ENCODE measurements around the gene PIP5K1A. TPM values are rescaled to one million over a fixed set of nuclear protein-coding genes. Genes with fewer than 3 reads are reported as not detected.
A peak's percentile ranks its signal among the peaks of the same experiment; 100 is the strongest.
"Not testable (repeated sequence)": the region's sequence is repeated elsewhere in the genome, so short reads cannot be mapped to it uniquely, and the experiment has no call there.

The PIP5K1A gene
- total RNA-seq, 3 donors from 2014 or later: 98.5 to 110 (median 100) TPM

- no peaks in the 10 kb centered on the region for H3K9me3 Mint-ChIP-seq
- H3K4me3 Mint-ChIP-seq: no peak overlapping the region
- H3K36me3 Mint-ChIP-seq (ENCODE audit: insufficient read depth): peaks cover 20% of the 10 kb centered on the region
- ATAC-seq (peak; percentile 47 to 49), DNase-seq (peak; percentile 56)
- H3K4me1 Mint-ChIP-seq (ENCODE audit: low read depth): peaks cover 17% of the 10 kb centered on the region
- no peaks in the 10 kb centered on the region for H3K27me3 Mint-ChIP-seq (ENCODE audit: low read depth)
Observed at GRCh38 chr1:151251656-151252470, 53.5 kb downstream of the PIP5K1A start.

DNA sequence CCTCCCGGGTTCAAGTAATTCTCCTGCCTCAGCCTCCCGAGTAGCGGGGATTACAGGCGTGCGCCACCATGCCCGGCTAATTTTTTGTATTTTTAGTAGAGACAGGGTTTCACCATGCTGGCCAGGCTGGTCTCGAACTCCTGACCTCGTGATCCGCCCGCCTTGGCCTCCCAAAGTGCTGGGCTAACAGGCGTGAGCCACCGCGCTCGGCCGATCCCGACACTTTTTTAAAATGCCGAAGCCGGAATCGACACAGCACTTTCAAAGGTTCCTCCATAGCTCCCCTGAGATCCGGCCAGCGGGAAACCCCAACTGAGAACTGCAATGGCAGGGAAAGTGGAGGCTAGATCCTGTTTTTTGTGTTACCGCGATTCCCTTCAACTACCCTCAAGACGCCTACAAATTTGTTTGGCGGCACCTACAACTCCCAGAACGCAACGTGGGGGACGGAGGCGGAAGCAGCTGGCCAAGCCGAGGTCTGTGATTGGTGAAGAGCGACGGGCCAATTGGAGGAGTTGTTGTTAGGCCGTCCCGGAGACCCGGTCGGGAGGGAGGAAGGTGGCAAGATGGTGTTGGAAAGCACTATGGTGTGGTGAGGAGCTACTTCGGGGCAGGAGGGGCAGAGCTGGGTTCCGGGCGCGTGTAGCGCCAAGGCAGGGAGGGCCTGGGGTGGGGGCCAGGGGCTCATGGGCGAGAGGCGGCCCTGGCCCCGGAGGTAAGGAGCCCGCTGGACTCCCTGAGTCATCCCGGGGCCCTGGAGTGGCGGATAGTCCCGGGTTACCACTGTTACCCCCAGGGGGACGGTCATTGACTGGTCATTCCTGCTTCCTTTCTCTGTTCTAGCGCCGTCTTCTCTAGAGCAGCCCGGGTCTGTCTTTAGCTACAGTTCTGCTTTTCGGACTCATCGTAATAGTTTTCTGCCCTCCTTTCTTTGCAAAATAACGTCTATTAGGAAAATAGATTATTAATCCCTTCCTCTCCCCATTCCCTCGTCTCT is 56.2 kb downstream of the PIP5K1A start, which contains the start of gene PSMD4:
Gene PSMD4, plus strand, starts transcription at position 518 of the 997 bp plus-strand sequence. Its CDS starts 49 bp downstream, at position 567.
- Mint-ChIP-seq H3K4me1 (ENCODE audit: low read depth) (peaks cover 32% of the 10 kb centered on the region), H3K27me3 (ENCODE audit: low read depth) (no peaks in the 10 kb centered on the region), H3K4me3 (peak within 1 kb of the TSS; percentile 96), H3K9me3 (no peaks in the 10 kb centered on the region), H3K36me3 (ENCODE audit: insufficient read depth) (peaks cover 9% of the 10 kb centered on the region)
- DNase-seq: peak; percentile 89
- ATAC-seq: peak; percentile 91 to 93

- H3K4me1 Mint-ChIP-seq (ENCODE audit: low read depth): peaks cover 32% of the 10 kb centered on the region
- peaks cover 8% of the 10 kb centered on the region for H3K36me3 Mint-ChIP-seq (ENCODE audit: insufficient read depth)
- no peaks in the 10 kb centered on the region for H3K27me3 Mint-ChIP-seq (ENCODE audit: low read depth)
- H3K9me3 Mint-ChIP-seq: no peaks in the 10 kb centered on the region
- H3K4me3 Mint-ChIP-seq: peak overlapping the region; percentile 96
- ATAC-seq (peak in 1 of 2 donors; percentile 8), DNase-seq (no peak)
Observed at GRCh38 chr1:151255381-151255780, 57.0 kb downstream of the PIP5K1A start.

DNA sequence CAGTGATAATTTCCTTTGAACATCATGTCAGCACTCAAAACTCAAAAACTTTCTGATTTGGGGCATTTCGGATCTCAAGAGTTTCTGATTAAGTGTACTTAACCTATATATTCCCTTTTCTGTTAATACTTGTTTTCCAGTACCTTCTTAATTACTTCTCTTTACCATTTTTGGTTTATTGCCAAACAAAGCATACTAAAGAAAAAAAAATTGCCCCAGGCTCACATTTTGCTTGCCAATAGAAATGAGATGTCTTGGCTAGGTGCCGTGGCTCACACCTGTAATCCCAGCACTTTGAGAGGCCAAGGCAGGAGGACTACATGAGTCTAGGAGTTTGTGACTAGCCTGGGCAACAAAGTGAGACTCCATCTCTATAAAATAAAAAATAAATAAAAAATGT is 61.0 kb downstream of the PIP5K1A start:
- ATAC-seq: no peak
- Mint-ChIP-seq H3K27me3 (ENCODE audit: low read depth) (no peaks in the 10 kb centered on the region), H3K4me1 (ENCODE audit: low read depth) (peaks cover 30% of the 10 kb centered on the region), H3K4me3 (no peak overlapping the region), H3K36me3 (ENCODE audit: insufficient read depth) (peaks cover 17% of the 10 kb centered on the region), H3K9me3 (no peaks in the 10 kb centered on the region)
- DNase-seq: no peak

DNA sequence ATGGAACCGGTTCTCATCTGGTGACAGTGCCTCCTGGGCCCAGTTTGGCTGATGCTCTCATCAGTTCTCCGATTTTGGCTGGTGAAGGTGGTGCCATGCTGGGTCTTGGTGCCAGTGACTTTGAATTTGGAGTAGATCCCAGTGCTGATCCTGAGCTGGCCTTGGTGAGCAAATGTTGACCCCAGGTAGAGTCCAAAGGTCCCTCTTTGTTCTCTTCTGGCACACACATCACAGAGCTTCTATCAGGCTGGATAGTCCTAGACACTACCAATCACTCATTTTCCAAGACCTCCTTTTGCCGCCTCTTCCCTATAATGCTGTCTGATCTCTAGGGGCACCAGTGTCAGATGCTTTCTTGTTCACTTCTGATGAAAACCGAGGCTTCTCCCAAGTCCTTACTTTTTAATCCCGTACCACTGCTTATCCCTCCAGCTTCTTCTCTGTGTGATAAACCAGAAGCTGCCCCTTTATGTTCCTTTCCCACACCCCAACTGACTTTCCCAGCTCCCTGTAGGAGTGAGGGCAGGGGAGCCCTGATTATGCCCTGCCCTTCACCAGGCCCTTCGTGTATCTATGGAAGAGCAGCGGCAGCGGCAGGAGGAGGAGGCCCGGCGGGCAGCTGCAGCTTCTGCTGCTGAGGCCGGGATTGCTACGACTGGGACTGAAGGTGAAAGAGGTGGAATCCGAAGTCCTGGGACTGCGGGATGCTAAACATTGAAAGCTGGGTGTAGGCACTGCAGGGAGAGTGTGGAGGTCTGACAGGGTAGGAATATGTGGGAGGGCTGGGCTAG is 67.3 kb downstream of the PIP5K1A start:
- H3K4me3 Mint-ChIP-seq: no peak overlapping the region
- no peaks in the 10 kb centered on the region for H3K27me3 Mint-ChIP-seq (ENCODE audit: low read depth)
- DNase-seq (no peak), ATAC-seq (no peak)
- H3K9me3 Mint-ChIP-seq: no peaks in the 10 kb centered on the region
- H3K4me1 Mint-ChIP-seq (ENCODE audit: low read depth): no peaks in the 10 kb centered on the region
- H3K36me3 Mint-ChIP-seq (ENCODE audit: insufficient read depth): peaks cover 36% of the 10 kb centered on the region

DNA sequence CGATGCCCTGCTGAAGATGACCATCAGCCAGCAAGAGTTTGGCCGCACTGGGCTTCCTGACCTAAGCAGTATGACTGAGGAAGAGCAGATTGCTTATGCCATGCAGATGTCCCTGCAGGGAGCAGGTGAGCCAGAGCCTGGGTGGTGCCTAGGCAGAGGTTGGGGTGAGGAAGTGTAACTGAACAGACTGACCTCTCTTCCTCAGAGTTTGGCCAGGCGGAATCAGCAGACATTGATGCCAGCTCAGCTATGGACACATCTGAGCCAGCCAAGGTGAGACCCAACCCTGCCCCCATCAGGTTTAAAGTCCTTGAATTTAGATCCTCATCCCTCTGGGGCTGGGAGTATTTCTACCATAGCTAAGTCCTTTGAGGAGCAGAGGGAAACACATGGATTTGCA is 68.0 kb downstream of the PIP5K1A start:
- H3K4me3 Mint-ChIP-seq: no peak overlapping the region

DNA sequence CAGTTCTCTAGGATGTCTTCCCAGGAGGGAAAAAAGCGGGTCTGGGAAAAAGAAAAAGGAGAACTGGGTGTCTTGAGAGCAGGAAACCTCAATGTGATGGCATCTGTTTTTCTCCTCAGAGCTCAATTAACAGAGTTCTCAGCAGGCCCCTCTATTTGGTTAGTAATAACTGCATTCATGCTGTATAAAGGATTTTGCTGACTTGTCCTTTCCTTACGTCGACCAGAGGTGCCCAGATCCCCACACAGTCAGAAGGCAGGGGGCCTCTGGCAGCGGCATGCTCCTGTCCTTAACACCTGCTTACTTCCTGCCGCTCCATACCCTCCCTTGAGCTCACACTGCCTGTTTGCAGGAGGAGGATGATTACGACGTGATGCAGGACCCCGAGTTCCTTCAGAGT is 68.5 kb downstream of the PIP5K1A start:
- peaks cover 42% of the 10 kb centered on the region for H3K36me3 Mint-ChIP-seq (ENCODE audit: insufficient read depth)

More for the DNA sequence above, 68.0 kb downstream of the PIP5K1A start:
- peaks cover 38% of the 10 kb centered on the region for H3K36me3 Mint-ChIP-seq (ENCODE audit: insufficient read depth)
- DNase-seq: no peak
- H3K9me3 Mint-ChIP-seq: no peaks in the 10 kb centered on the region
- H3K4me1 Mint-ChIP-seq (ENCODE audit: low read depth): no peaks in the 10 kb centered on the region
- H3K27me3 Mint-ChIP-seq (ENCODE audit: low read depth): no peaks in the 10 kb centered on the region
- ATAC-seq: no peak

DNA sequence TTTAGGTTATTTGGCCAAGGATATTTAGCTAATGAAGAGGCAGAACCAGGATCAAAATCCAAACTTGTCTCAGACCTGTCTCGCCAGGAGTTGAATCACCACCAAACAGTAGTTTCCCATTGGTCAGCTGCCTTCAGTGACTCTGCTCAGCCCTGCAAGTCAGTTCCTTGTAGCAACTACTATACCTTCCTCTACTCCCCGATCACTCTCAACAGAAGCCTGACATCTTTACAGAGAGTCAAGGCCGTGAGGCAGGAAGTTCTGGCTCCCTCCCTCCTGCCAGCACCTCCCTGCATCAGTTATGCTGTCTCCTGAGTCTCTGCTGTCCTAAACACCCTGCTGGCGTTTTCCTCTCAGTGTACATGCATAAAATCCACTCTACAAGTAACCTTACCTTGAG is 69.4 kb downstream of the PIP5K1A start:
- H3K27me3 Mint-ChIP-seq (ENCODE audit: low read depth): no peaks in the 10 kb centered on the region
- H3K36me3 Mint-ChIP-seq (ENCODE audit: insufficient read depth): peaks cover 42% of the 10 kb centered on the region
- no peak overlapping the region for H3K4me3 Mint-ChIP-seq
- no peaks in the 10 kb centered on the region for H3K9me3 Mint-ChIP-seq
- DNase-seq (no peak), ATAC-seq (no peak)
- no peaks in the 10 kb centered on the region for H3K4me1 Mint-ChIP-seq (ENCODE audit: low read depth)

More for the DNA sequence above, 68.5 kb downstream of the PIP5K1A start:
- Mint-ChIP-seq H3K27me3 (ENCODE audit: low read depth) (no peaks in the 10 kb centered on the region), H3K9me3 (no peaks in the 10 kb centered on the region), H3K4me3 (no peak overlapping the region), H3K4me1 (ENCODE audit: low read depth) (no peaks in the 10 kb centered on the region)
- DNase-seq (no peak), ATAC-seq (no peak)

DNA sequence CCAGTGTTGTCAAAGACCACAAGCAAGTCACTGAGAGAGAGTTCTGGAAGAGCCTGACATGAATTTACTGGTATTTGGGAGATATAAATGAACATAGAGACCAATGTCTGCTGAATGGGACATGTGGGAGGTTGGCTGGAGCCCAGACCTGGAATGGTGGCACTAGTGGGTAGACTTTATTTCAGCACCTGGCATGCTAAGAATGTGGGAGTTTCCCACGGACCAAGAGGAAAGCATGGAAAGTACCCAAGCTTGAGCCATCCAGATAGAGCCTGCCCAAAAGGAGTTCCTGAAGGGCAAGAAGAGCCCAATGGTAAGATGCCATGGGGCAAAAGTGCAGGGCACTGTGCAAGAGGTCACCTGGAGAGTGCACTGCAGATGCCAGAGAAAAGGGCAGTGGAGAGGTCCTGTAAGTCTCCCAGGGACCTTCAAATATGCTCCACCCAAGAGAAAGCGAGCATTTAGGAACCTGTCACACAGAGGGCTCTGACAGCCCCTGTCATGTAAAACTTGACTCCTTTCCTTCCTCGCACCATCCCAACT is 75.6 kb downstream of the PIP5K1A start:
- Mint-ChIP-seq H3K9me3 (no peaks in the 10 kb centered on the region), H3K4me1 (ENCODE audit: low read depth) (peaks cover 13% of the 10 kb centered on the region), H3K27me3 (ENCODE audit: low read depth) (no peaks in the 10 kb centered on the region), H3K4me3 (no peak overlapping the region), H3K36me3 (ENCODE audit: insufficient read depth) (peaks cover 19% of the 10 kb centered on the region)
- DNase-seq (no peak), ATAC-seq (no peak)

GRCh38 chr1:151275341-151275740 is 77.0 kb downstream of the PIP5K1A start:
- H3K9me3 Mint-ChIP-seq; H3K4me3 Mint-ChIP-seq; ATAC-seq; H3K27me3 Mint-ChIP-seq (ENCODE audit: low read depth); DNase-seq: not testable (repeated sequence)
- Mint-ChIP-seq H3K4me1 (ENCODE audit: low read depth) (peaks cover 14% of the 10 kb centered on the region), H3K36me3 (ENCODE audit: insufficient read depth) (peaks cover 17% of the 10 kb centered on the region)

DNA sequence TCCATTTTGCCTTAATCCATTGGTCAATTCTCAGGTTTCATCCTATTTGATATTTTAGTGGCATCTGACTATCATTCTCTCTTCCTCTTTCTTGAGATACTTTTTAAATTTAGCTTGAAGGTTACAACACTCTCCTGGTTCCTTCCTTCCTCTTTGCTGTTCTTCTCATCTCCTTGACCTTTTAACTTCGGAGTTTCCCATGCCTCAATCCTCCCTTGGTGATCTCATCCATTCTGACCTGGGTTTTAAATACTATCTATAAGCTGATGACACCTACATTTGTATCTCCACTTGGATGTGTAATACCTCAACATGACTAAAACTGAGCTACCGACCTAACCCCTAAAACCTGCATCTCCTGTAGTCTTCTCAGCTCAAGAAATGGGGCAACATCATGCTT is 78.9 kb downstream of the PIP5K1A start:
- ATAC-seq (no peak), DNase-seq (no peak)
- no peaks in the 10 kb centered on the region for H3K27me3 Mint-ChIP-seq (ENCODE audit: low read depth)

GRCh38 chr1:151281225-151281968 is 83.0 kb downstream of the PIP5K1A start:
- H3K36me3 Mint-ChIP-seq (ENCODE audit: insufficient read depth): peaks cover 2% of the 10 kb centered on the region
- H3K9me3 Mint-ChIP-seq: no peaks in the 10 kb centered on the region
- DNase-seq (peak; percentile 96), ATAC-seq (peak; percentile 51 to 54)
- H3K27me3 Mint-ChIP-seq (ENCODE audit: low read depth): no peaks in the 10 kb centered on the region
- H3K4me1 Mint-ChIP-seq (ENCODE audit: low read depth): peaks cover 38% of the 10 kb centered on the region
- peak overlapping the region; percentile 92 for H3K4me3 Mint-ChIP-seq

More for the DNA sequence above, 78.9 kb downstream of the PIP5K1A start:
- Mint-ChIP-seq H3K9me3 (no peaks in the 10 kb centered on the region), H3K4me1 (ENCODE audit: low read depth) (peaks cover 19% of the 10 kb centered on the region), H3K36me3 (ENCODE audit: insufficient read depth) (peaks cover 10% of the 10 kb centered on the region), H3K4me3 (peak overlapping the region; percentile 16)
